Urothelium cell line (cell line): ENCODE data around the gene ZNF436.

Source experiments
- DNase-seq: peaks from one replicate; pipeline ENCODE4 v3.0.0; 2011; ENCODE audit warnings: low spot score, mixed read lengths
- FAIRE-seq: peaks from 2 replicates; lab custom pipeline; 2011; peaks lifted over from hg19 to GRCh38; lab: Jason Lieb, UNC

Gene ZNF436

GRCh38 chr1:23369335-23370013 lies at the start of gene ZNF436:
Gene ZNF436 (minus strand): TSS chr1:23369836. CDS start chr1:23368005, 1,831 bp downstream.
- DNase-seq (peak; percentile 33), FAIRE-seq (no peak)

DNA sequence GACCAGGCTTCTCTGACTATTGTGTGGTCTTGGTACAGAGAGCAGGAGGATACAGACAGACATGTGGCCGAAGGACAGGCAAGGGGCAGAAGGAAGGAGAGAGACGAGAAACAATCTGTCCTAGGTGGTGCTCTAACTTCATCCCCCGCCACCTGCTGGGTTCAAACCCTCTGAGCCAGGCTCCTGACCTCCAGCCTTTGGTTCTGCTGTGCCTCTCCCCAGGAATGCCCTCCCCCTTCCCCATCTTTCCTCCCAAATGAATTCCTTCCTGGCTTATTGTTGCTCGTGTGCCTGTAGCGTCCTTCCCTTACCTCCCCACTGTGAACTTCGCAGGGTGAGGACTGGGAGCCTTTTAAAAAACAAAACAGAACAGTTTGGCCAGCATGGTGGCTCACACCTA lies 49.5 kb upstream of the ZNF436 start:
- DNase-seq (no peak), FAIRE-seq (no peak)

- DNase-seq: no peak
Measured at GRCh38 chr1:23417570-23417969, 47.9 kb upstream of the ZNF436 start.

GRCh38 chr1:23416964-23417363 lies 47.3 kb upstream of the ZNF436 start:
- no peak for FAIRE-seq
- no peak for DNase-seq

More at GRCh38 chr1:23417570-23417969, 47.9 kb upstream of the ZNF436 start:
- no peak for FAIRE-seq

- DNase-seq (no peak), FAIRE-seq (no peak)
Measured at GRCh38 chr1:23408797-23409290, 39.2 kb upstream of the ZNF436 start.

- FAIRE-seq: no peak
- DNase-seq: no peak
Measured at GRCh38 chr1:23407016-23407630, 37.5 kb upstream of the ZNF436 start.

DNA sequence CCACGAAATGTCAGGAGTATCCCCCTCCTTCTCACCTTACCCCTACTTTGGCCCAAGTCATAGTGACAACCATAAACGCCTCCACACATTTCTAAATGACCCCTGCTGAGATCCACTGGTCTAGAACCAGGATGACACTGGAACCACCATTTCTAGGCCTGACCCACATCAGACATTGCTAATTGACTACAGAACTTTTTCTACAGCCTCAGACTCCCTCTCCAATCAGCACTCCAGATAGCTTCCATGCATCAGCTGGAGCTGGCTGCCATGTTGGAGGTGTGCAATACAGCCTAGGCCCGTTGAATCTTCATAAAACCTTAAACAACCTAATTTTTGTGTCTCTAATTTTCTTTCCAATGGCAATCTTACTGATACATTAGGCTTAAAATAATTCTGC lies 36.3 kb upstream of the ZNF436 start:
- FAIRE-seq: no peak
- no peak for DNase-seq

DNA sequence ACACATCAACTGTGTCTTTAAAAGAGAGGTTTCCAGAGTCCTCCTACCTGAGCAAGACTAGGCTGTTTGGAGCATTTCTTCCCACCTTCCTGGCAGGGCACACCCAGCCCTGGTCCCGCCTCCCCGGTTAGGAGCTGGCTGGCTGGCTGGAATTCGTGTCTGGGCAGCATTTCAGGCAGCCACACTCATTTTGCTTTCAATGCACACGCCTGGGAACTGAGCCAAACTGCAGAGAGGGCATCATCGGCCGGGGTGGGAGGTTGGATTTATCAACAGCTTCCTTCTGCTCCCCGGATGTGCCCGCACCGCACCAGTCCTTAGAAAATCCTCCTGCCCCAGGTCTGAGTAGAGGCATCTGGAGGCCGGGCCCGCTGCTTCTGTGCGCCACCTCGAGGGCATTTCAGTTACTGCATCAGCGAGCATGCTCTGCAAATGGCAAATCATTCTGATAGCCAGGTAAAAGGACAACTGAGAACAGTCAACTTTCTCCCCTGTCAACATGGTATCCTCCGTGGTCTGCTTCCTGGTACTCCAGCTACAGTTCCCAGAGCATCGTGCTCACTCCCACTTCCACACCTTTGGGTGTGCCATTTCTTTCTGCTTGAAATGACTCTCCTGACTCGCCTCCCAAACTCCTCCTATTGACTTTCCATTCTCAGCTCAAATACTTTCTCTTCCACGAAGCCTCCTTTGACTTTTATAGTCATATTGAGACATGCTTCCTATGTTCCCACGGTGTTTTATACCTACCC lies 34.3 kb upstream of the ZNF436 start:
- FAIRE-seq: peak; percentile 89
- DNase-seq: peak; percentile 95

GRCh38 chr1:23403355-23403734 lies 33.7 kb upstream of the ZNF436 start:
- FAIRE-seq: no peak
- no peak for DNase-seq

- FAIRE-seq (no peak), DNase-seq (peak; percentile 75)
Measured at GRCh38 chr1:23403038-23403336, 33.4 kb upstream of the ZNF436 start.

- no peak for DNase-seq
- FAIRE-seq: no peak
Measured at GRCh38 chr1:23402286-23403037, 32.8 kb upstream of the ZNF436 start.

GRCh38 chr1:23401313-23401712 lies 31.7 kb upstream of the ZNF436 start:
- no peak for DNase-seq
- no peak for FAIRE-seq

- DNase-seq: no peak
Measured at GRCh38 chr1:23400324-23401114, 30.9 kb upstream of the ZNF436 start.

DNA sequence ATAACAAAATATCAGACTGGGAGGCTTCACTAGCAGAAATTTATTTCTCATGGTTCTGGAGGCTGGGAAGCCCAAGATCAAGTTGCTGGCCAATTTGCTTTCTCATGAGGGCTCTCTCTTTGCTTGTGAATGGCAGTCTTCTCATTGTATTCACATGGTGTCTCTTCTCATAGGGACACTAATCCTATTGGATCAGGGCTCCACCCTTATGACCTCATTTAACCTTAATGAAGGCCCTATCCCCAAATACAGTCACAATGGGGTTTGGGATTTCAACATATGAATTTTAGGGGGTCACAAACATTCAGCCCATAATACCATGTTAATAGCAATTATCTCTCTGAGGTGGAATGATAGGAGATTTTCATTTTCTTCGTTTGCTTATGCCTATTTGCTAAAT lies 29.6 kb upstream of the ZNF436 start:
- no peak for DNase-seq
- FAIRE-seq: no peak

More at GRCh38 chr1:23400324-23401114, 30.9 kb upstream of the ZNF436 start:
- FAIRE-seq: no peak

DNA sequence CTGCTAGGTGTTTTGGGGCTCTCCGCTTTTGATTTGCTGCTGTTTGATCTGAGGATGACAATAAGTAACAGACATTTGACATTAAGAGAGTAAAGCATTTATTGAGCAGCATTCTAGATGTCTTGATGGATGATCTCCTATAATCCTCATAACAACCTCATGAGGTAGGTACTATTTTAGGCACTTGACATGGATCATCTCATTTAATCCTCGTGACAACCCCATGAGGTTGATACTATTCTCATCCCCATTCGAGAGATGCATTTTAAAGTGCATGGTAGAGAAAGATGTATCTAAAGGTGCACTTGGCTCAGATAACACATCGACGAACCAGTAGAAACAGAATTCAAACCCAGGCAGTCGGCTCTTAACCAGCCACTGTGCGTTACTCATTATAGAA lies 28.3 kb upstream of the ZNF436 start:
- DNase-seq (no peak), FAIRE-seq (no peak)

DNA sequence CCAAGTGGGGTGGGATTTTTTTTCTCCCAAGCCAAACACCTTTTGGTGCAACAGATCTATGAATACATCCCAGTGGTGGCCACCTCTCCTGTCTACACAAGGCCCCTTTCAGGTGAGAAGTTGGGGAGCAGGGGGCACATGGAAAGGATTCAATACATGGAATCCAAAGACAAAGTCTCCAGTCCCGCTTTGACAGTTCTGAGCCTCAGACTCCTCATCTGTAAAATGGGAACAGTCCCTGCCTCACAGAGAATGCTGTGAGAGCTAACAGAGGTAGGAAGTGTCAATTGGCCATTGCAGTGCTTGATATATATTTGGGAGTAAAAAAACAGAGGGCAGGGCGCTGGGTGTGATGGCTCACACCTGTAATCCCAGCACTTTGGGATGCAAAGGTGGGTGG lies 26.7 kb upstream of the ZNF436 start:
- no peak for FAIRE-seq

GRCh38 chr1:23395849-23396248 lies 26.2 kb upstream of the ZNF436 start:
- FAIRE-seq (no peak), DNase-seq (no peak)

More for the DNA sequence above, 26.7 kb upstream of the ZNF436 start:
- DNase-seq: no peak

DNA sequence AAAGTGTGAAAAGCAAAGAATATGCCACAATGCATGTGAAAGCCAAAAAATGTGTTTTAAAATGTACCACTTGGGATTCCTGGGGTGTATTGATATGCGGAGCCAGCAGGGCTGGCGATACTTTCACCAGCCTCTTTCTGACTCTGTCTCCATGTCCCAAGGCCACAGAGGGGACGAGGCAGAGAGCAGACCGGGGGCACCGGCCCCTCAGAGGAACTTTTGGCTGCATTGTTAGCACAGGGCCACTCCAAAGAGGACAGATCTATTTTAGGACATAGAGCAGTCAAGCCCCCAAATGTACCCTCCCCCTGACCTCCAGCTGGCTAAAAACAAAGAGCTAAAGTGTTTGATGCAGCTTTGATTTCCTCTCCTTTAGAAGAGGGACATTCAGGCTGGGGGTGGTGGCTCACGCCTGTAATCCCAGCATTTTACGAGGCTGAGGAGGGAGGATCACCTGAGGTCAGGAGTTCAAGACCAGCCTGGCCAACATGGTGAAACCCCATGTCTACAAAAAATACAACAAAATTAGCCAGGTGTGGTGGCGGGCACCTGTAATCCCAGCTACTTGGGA lies 25.6 kb upstream of the ZNF436 start:
- DNase-seq (no peak), FAIRE-seq (no peak)

- DNase-seq (peak; percentile 74), FAIRE-seq (no peak)
Measured at GRCh38 chr1:23394684-23395083, 25.0 kb upstream of the ZNF436 start.

DNA sequence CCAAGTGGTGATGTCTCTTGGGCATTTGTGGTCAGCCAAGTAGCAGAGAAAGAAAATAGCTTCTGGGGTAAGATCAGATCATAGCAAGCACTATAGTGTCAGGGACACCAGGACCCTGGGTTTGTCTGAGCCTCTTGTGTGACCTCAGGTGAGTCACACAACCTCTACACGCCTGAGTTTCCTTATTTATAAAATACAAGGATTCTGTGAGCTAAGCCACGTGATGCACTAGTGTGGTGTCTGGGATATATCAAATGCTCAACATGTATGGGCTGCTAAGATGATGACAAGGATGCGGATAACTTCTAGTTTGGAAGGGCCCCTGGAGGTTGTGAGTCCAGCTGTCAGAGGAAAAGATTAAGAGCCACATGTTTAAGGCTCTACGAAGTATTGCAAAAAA lies 24.5 kb upstream of the ZNF436 start:
- DNase-seq (peak; percentile 59), FAIRE-seq (no peak)
